Activated T-helper 1 cell treated with anti-CD3 and anti-CD28 coated beads, Interleukin-12 subunit alpha, Interleukin-12 subunit beta, Interleukin-2, Interleukin-4 antibody, amounts not matched to agents 30 ng/mL and 10 ng/mL and 1 ng/mL, durations not matched to agents 14 hours and 24 hours and 36 hours (primary cell): ENCODE results near the gene SSTR3. TPM values are rescaled to one million over a fixed set of nuclear protein-coding genes. Genes with fewer than 3 reads are reported as not detected.

ENCODE experiments used
- DNase-seq: peaks from one replicate; pipeline ENCODE4 v3.0.0; 2021; ENCODE audit warnings: low spot score
- H3K27ac Mint-ChIP-seq: one replicate; pipeline ENCODE4 v1.8.0; 2021; ENCODE audit warnings: mild to moderate bottlenecking, mixed read lengths
- H3K27me3 Mint-ChIP-seq: one replicate; pipeline ENCODE4 v1.8.0; 2022; ENCODE audit warnings: mild to moderate bottlenecking, moderate library complexity, mixed read lengths; ENCODE audit not compliant: insufficient read depth
- H3K36me3 Mint-ChIP-seq: one replicate; pipeline ENCODE4 v1.8.0; 2021; ENCODE audit warnings: low read depth, mixed read lengths
- H3K4me1 Mint-ChIP-seq: one replicate; pipeline ENCODE4 v1.8.0; 2021; ENCODE audit warnings: low read depth, mixed read lengths
- H3K4me3 Mint-ChIP-seq: one replicate; pipeline ENCODE4 v1.8.0; 2021; ENCODE audit warnings: mild to moderate bottlenecking, moderate library complexity, mixed read lengths
- H3K9me3 Mint-ChIP-seq: one replicate; pipeline ENCODE4 v1.8.0; 2021; ENCODE audit warnings: mixed read lengths
- intact Hi-C: fragments of 100-400 bp; cut with micrococcal nuclease; formaldehyde crosslinking; loops from one replicate; pipeline ENCODE4 v1.15.1; 2024
- total RNA-seq: library from RNA; stranded (reverse); gene quantifications from 2 replicates; pipeline ENCODE4 v1.2.3, GENCODE V29; 2022

The SSTR3 gene
- total RNA-seq, 1 donor from 2014 or later: 2.3 TPM

GRCh38 chr22:37229805-37230672, 17.8 kb upstream of the SSTR3 start:
- intact Hi-C loops: loop anchor here (1.0 to 10.0 kb wide), 10 partner anchors 8 to 1475 kb away; partner anchors contain the start of genes CYTH4, GTPBP1 and JOSD1
- DNase-seq: peak; percentile 87
- Mint-ChIP-seq H3K4me1 (peaks cover 88% of the 10 kb centered on the region), H3K4me3 (peak overlapping the region; percentile 80), H3K27ac (peak overlapping the region; percentile 99), H3K9me3 (no peaks in the 10 kb centered on the region), H3K27me3 (no peaks in the 10 kb centered on the region), H3K36me3 (peaks cover 68% of the 10 kb centered on the region)

GRCh38 chr22:37229012-37229804, 16.9 kb upstream of the SSTR3 start:
- DNase-seq: no peak
- Mint-ChIP-seq H3K36me3 (peaks cover 70% of the 10 kb centered on the region), H3K27ac (peak overlapping the region; percentile 99), H3K4me3 (peak overlapping the region; percentile 80), H3K9me3 (no peaks in the 10 kb centered on the region), H3K4me1 (peaks cover 88% of the 10 kb centered on the region), H3K27me3 (no peaks in the 10 kb centered on the region)
- intact Hi-C loops: no loop called here

GRCh38 chr22:37228106-37229011, 16.1 kb upstream of the SSTR3 start:
- peaks cover 76% of the 10 kb centered on the region for H3K36me3 Mint-ChIP-seq
- intact Hi-C loops: no loop called here
- H3K27ac Mint-ChIP-seq: peak overlapping the region; percentile 99
- H3K4me1 Mint-ChIP-seq: peaks cover 88% of the 10 kb centered on the region
- H3K4me3 Mint-ChIP-seq: peak overlapping the region; percentile 80
- DNase-seq: no peak
- H3K9me3 Mint-ChIP-seq: no peaks in the 10 kb centered on the region
- H3K27me3 Mint-ChIP-seq: no peaks in the 10 kb centered on the region

DNA sequence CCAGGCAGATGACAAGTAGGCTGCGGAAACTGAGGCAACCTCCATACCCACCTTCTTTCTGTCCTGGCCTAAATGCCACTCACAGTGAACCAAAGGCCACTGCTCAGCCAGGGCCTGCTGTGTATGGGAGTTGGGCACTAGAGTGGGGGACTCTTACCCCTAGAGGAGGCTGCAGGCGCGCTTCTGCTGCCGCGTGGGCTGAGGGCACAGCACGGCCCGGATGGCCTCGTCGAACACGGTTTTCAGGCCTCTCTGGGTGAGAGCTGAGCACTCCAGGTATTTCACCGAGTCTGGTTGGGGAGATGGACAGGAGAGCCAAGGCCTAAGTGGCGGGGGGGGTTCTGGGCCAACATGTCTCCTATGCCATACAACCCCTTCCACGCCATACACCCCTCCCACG, 14.2 kb upstream of the SSTR3 start:
- Mint-ChIP-seq H3K4me3 (no peak overlapping the region), H3K9me3 (peaks cover 4% of the 10 kb centered on the region), H3K36me3 (peaks cover 79% of the 10 kb centered on the region), H3K27me3 (no peaks in the 10 kb centered on the region), H3K4me1 (peaks cover 90% of the 10 kb centered on the region), H3K27ac (peak overlapping the region; percentile 91)
- DNase-seq: no peak
- intact Hi-C loops: no loop called here

GRCh38 chr22:37226087-37226486, 13.8 kb upstream of the SSTR3 start:
- intact Hi-C loops: no loop called here
- Mint-ChIP-seq H3K4me3 (no peak overlapping the region), H3K36me3 (peaks cover 79% of the 10 kb centered on the region), H3K4me1 (peaks cover 90% of the 10 kb centered on the region), H3K27me3 (no peaks in the 10 kb centered on the region), H3K9me3 (peaks cover 8% of the 10 kb centered on the region), H3K27ac (peak overlapping the region; percentile 91)
- DNase-seq: no peak

GRCh38 chr22:37225481-37225880, 13.2 kb upstream of the SSTR3 start:
- Mint-ChIP-seq H3K9me3 (peaks cover 13% of the 10 kb centered on the region), H3K27me3 (no peaks in the 10 kb centered on the region), H3K4me3 (no peak overlapping the region), H3K36me3 (peaks cover 80% of the 10 kb centered on the region), H3K27ac (peak overlapping the region; percentile 91), H3K4me1 (peaks cover 90% of the 10 kb centered on the region)
- no peak for DNase-seq
- intact Hi-C loops: no loop called here

- Mint-ChIP-seq H3K36me3 (peaks cover 81% of the 10 kb centered on the region), H3K27ac (peak overlapping the region; percentile 91), H3K9me3 (peaks cover 13% of the 10 kb centered on the region), H3K4me3 (peak overlapping the region; percentile 46), H3K4me1 (peaks cover 89% of the 10 kb centered on the region), H3K27me3 (no peaks in the 10 kb centered on the region)
- intact Hi-C loops: no loop called here
- no peak for DNase-seq
Observed at GRCh38 chr22:37224757-37225420, 12.6 kb upstream of the SSTR3 start.

DNA sequence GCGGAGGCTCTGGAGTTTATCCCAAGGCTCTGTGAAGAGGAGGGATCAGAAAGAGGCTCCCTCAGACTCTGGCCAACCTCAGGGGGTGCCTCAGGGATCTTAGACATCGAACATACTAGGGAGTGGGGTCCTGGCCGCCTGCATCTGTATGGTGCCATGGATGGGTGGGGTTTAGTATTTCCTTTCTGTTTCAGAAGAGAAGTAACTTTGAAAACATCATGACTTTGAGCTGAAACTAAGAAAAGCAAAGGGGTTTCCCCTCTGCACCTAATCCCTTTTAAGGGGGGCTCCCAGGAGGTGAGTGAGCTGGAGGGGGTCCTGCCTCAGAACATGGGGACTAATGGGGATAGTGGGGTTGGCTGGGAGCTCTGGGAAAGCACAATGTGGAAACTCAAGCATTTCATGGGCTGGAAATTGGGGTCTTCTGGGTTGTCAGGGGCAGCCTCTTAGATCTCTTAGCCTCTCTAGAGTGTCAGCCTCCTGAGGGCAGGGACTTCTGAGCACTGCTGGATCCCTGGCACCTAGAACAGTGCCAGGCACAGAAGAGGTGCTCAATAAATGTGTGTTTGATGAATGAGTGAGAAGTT, 11.8 kb upstream of the SSTR3 start:
- peaks cover 13% of the 10 kb centered on the region for H3K9me3 Mint-ChIP-seq
- H3K27me3 Mint-ChIP-seq: no peaks in the 10 kb centered on the region
- peak overlapping the region; percentile 69 for H3K4me3 Mint-ChIP-seq
- peaks cover 89% of the 10 kb centered on the region for H3K4me1 Mint-ChIP-seq
- peaks cover 77% of the 10 kb centered on the region for H3K36me3 Mint-ChIP-seq
- no peak for DNase-seq
- H3K27ac Mint-ChIP-seq: peak overlapping the region; percentile 93
- intact Hi-C loops: no loop called here

DNA sequence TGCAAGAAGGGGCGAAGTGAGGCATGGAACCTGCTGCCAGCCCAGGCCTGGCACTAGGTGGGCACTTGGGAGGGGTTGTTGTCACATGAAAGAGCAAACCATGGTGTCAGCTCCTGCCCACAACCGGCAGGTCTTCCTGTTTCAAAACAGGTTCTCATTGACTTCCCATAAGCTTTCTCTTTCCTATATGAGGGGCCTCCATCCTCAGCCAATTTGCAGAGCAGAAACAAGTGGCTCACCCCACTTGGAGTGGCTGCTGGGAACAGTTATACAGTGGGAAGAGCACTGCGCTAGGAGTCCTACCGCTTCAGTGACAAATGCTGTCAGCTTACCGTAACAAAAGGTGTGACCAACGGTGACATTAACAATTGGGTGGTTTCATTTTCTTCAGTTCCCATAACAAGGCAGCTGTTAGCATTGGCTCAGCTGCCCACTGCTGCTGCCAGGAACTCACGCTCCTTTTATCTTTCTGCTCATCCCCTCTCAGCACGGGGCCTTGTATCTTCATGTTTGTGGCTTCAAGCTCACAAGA, 10.2 kb upstream of the SSTR3 start:
- H3K36me3 Mint-ChIP-seq: peaks cover 72% of the 10 kb centered on the region
- no peaks in the 10 kb centered on the region for H3K27me3 Mint-ChIP-seq
- H3K9me3 Mint-ChIP-seq: peaks cover 13% of the 10 kb centered on the region
- peaks cover 90% of the 10 kb centered on the region for H3K4me1 Mint-ChIP-seq
- intact Hi-C loops: no loop called here
- H3K4me3 Mint-ChIP-seq: peak overlapping the region; percentile 69
- peak; percentile 56 for DNase-seq
- H3K27ac Mint-ChIP-seq: peak overlapping the region; percentile 93

DNA sequence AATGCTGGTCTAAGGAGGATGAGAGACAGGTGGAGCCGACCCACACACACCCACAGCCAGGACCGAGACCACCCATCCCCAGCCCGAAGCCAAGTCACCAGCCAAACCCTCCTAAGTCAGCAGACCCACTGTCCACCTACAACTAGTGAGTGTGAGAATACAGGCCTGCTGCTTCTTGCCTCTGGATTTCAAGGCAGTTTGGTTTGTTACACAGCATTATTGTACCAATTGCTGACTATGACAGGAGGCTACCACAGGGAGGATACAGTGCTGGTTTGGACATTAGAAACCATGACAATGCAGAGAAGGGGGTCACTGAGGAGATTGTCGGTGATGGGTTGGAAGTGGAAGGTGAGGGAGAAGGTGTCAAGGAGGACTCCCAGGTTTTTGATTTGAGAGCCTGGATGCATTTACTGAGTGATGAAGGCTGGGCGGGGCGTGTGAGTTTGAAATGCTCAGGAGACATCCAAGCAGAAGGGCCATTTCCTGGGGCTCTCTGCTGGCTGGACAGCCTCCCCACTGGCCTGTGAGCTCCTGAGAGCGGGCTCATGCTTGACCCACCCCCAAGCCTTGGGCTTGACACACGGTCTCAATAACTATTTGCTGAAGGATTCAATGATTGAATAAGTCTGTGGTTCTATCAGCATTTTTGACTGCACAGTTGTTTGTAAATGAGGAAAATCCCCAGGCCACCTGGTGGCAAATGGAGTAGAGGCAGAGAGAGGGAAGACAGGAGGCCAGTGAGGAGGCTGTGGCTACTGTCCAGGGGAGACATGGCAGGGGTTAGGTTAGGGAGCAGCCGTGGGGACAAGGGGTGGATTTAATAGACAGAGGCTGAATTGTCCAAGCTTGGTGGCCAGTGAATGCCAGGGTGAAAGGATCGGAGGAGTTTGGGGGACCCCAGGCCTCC, 9.4 kb upstream of the SSTR3 start:
- Mint-ChIP-seq H3K27me3 (no peaks in the 10 kb centered on the region), H3K27ac (peak overlapping the region; percentile 93), H3K4me3 (peak overlapping the region; percentile 69), H3K36me3 (peaks cover 73% of the 10 kb centered on the region), H3K9me3 (peaks cover 13% of the 10 kb centered on the region), H3K4me1 (peaks cover 92% of the 10 kb centered on the region)
- no peak for DNase-seq
- intact Hi-C loops: no loop called here

GRCh38 chr22:37220543-37220981, 8.3 kb upstream of the SSTR3 start:
- intact Hi-C loops: no loop called here
- Mint-ChIP-seq H3K27me3 (no peaks in the 10 kb centered on the region), H3K4me3 (peak overlapping the region; percentile 79), H3K4me1 (peaks cover 83% of the 10 kb centered on the region), H3K27ac (peak overlapping the region; percentile 96), H3K36me3 (peaks cover 63% of the 10 kb centered on the region), H3K9me3 (peaks cover 13% of the 10 kb centered on the region)
- no peak for DNase-seq
